Prostate gland (tissue), 2 donors: ENCODE data around the gene SERPINA1. TPM values are rescaled to one million over a fixed set of nuclear protein-coding genes. Genes with fewer than 3 reads are reported as not detected.

Experiments
- DNase-seq: peaks from one replicate; pipeline ENCODE4 v3.0.0-alpha.2; 2019; ENCODE audit warnings: low spot score
- H3K27ac ChIP-seq, 2 donors: fragments of 200-600 bp; sonication (generic); 2 replicates each; pipeline ENCODE4 v1.5.1; 2017 to 2019
- H3K27me3 ChIP-seq: fragments of 200-600 bp; sonication (generic); replicated peaks from 2 replicates; pipeline ENCODE4 v1.5.1; 2019; ENCODE audit not compliant: insufficient read depth
- H3K36me3 ChIP-seq, 2 donors: fragments of 200-600 bp; sonication (generic); 1 replicate in 1 of 2; 2 replicates in 1 of 2; pipeline versions ENCODE4 v1.5.1 to v1.8.1; 2017 to 2019
- H3K4me1 ChIP-seq: fragments of 200-600 bp; sonication (generic); replicated peaks from 2 replicates; pipeline ENCODE4 v1.5.1; 2019
- H3K4me3 ChIP-seq, 2 donors: fragments of 200-600 bp; sonication (generic); 2 replicates each; pipeline ENCODE4 v1.5.1; 2017 to 2019
- H3K9me3 ChIP-seq: fragments of 200-600 bp; sonication (generic); 2 replicates; pipeline ENCODE4 v1.5.1; 2017
- POLR2A ChIP-seq: fragments of 450-650 bp; IDR thresholded peaks from one replicate; pipeline ENCODE4 v1.6.1; 2016; ENCODE audit warnings: antibody characterized with exemption, mild to moderate bottlenecking
- POLR2AphosphoS5 ChIP-seq: sonication (generic); formaldehyde crosslinking; IDR thresholded peaks from one replicate; pipeline ENCODE4 v1.6.1; 2017; ENCODE audit warnings: antibody characterized with exemption
- WGBS: methylation state at CpG from one replicate; pipeline ENCODE4 v1.1.5; 2018; 5-methylcytosine and 5-hydroxymethylcytosine counted together
- intact Hi-C: fragments of 100-400 bp; cut with DNase I; formaldehyde crosslinking; loops from one replicate; pipeline ENCODE4 v1.14.2; 2022
- total RNA-seq, 2 donors: library from RNA; depleted of rRNA; stranded (reverse); fragments of >200 nt; gene quantifications; one replicate each; pipeline ENCODE4 v1.1.0, GENCODE V29; 2016
- TF ChIP-seq, protein P1 (sequence below), 4 experiments: fragments of 200-600 bp in 2 of 4; fragments of 450-650 bp in 2 of 4; sonication (generic) in 2 of 4; IDR thresholded peaks; 1 replicate in 3 of 4; 2 replicates in 1 of 4; pipeline ENCODE4 v1.5.1; 2016 to 2019; ENCODE audit warnings: antibody characterized with exemption in 4 of 4, mild to moderate bottlenecking in 2 of 4, moderate library complexity in 2 of 4

The SERPINA1 gene
- total RNA-seq, 2 donors from 2014 or later = 4.9 to 9.8 TPM

DNA sequence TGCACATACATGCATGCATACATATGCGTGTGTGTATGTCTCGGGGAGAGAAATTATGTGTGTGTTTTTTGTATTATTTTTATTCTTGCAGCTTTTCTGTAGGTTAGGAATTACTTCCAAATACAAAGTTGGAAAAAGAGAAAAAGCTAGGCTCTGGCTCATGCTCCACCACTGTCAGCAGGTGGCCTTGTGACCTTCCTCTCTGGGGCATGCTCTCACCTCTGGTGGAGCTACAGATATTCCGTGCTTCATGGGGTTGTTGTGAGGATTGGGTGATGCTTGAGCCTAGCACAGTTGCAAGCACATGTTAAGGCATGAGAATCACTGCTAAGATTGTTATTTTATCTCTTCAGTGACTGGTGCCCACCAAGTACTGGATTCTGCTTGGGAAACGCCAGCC, 58.5 kb downstream of the SERPINA1 start:
- WGBS = 91% methylated on average over 4 of the region's 4 CpGs
- Histone ChIP-seq H3K4me1 (no peaks in the 10 kb centered on the region), H3K4me3 (no peak overlapping the region), H3K9me3 (no peaks in the 10 kb centered on the region), H3K27ac (no peak overlapping the region), H3K27me3 (peaks cover 2% of the 10 kb centered on the region), H3K36me3 (no peaks in the 10 kb centered on the region)
- intact Hi-C loops = no loop called here
- no peak for TF ChIP-seq POLR2AphosphoS5
- no peak for TF ChIP-seq POLR2A
- TF ChIP-seq, protein P1, sequence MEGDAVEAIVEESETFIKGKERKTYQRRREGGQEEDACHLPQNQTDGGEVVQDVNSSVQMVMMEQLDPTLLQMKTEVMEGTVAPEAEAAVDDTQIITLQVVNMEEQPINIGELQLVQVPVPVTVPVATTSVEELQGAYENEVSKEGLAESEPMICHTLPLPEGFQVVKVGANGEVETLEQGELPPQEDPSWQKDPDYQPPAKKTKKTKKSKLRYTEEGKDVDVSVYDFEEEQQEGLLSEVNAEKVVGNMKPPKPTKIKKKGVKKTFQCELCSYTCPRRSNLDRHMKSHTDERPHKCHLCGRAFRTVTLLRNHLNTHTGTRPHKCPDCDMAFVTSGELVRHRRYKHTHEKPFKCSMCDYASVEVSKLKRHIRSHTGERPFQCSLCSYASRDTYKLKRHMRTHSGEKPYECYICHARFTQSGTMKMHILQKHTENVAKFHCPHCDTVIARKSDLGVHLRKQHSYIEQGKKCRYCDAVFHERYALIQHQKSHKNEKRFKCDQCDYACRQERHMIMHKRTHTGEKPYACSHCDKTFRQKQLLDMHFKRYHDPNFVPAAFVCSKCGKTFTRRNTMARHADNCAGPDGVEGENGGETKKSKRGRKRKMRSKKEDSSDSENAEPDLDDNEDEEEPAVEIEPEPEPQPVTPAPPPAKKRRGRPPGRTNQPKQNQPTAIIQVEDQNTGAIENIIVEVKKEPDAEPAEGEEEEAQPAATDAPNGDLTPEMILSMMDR (IDR thresholded peaks at IDR 0.05) = no peak
- no peak for DNase-seq

DNA sequence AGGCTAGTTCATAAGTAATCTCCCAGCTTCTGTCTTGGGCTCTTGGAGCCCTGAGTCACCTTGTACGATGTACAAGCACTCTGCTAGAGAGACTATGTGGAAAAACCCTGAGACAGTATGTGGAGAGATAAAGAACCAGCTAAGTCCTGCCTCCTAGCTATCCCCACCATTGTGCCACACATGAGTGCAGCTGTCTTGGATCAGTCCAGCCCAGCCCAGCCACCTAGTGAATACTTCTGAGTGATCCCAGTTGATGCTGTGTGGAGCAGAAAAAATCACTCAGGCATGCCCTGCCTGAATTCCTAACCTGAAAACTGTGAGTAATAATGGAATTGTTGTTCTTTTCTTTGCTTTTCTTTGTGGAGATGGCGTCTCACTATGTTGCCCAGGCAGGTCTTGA, 60.2 kb downstream of the SERPINA1 start:
- 83% methylated on average over 2 of the region's 2 CpGs for WGBS
- intact Hi-C loops = no loop called here
- peaks cover 5% of the 10 kb centered on the region for H3K27me3 ChIP-seq
- TF ChIP-seq, protein P1 (IDR thresholded peaks at IDR 0.05) = no peak
- TF ChIP-seq POLR2AphosphoS5 = no peak
- no peak for TF ChIP-seq POLR2A
- no peak overlapping the region for H3K27ac ChIP-seq
- H3K4me1 ChIP-seq = no peaks in the 10 kb centered on the region
- no peaks in the 10 kb centered on the region for H3K9me3 ChIP-seq
- H3K4me3 ChIP-seq = no peak overlapping the region
- no peak for DNase-seq
- no peaks in the 10 kb centered on the region for H3K36me3 ChIP-seq

Other genes with a start within 250 kb of the SERPINA1 start
- gene PPP4R4, start 214.3 kb downstream of the SERPINA1 start, total RNA-seq = 1 to 10 TPM in 1 of 2 donors, under 1 TPM in 1; 0.32 to 9.5 TPM
- not detected for gene SERPINA10, start 95.3 kb downstream of the SERPINA1 start, total RNA-seq
- not detected for gene SERPINA6, start 65.3 kb downstream of the SERPINA1 start, total RNA-seq
- not detected for gene SERPINA2, start 21.9 kb downstream of the SERPINA1 start, total RNA-seq
- gene SERPINA11, start 64.2 kb upstream of the SERPINA1 start, total RNA-seq = not detected
- gene SERPINA9, start 87.6 kb upstream of the SERPINA1 start, total RNA-seq = not detected
- 1 to 10 TPM in 1 of 2 donors, under 1 TPM in 1; 0.82 to 1.1 TPM for gene SERPINA12, start 120.9 kb upstream of the SERPINA1 start, total RNA-seq
- 1 to 10 TPM in 1 of 2 donors, not detected in 1; 2.2 TPM for gene SERPINA4, start 172.8 kb upstream of the SERPINA1 start, total RNA-seq
- 100 to 1,000 TPM in 1 of 2 donors, 1 to 10 TPM in 1; 2.6 to 936 TPM for gene SERPINA5, start 192.8 kb upstream of the SERPINA1 start, total RNA-seq
- 100 to 1,000 TPM; 352 to 505 TPM for gene SERPINA3, start 223.8 kb upstream of the SERPINA1 start, total RNA-seq